DND-41 (cell line): ENCODE results near the gene RNASE8.

Experiments used
- EZH2 ChIP-seq: IDR thresholded peaks from 3 replicates; pipeline ENCODE4 v1.6.1; 2012; ENCODE audit warnings: borderline replicate concordance, low read depth, mild to moderate bottlenecking, moderate library complexity, low read length, inconsistent platforms; ENCODE audit not compliant: severe bottlenecking
- TF ChIP-seq, protein P1 (sequence below): IDR thresholded peaks from 2 replicates; pipeline ENCODE4 v1.5.1; 2012; ENCODE audit warnings: borderline replicate concordance, low read length, moderate library complexity, mild to moderate bottlenecking; ENCODE audit not compliant: poor library complexity, severe bottlenecking; ENCODE audit errors: extremely low read depth

DNA sequence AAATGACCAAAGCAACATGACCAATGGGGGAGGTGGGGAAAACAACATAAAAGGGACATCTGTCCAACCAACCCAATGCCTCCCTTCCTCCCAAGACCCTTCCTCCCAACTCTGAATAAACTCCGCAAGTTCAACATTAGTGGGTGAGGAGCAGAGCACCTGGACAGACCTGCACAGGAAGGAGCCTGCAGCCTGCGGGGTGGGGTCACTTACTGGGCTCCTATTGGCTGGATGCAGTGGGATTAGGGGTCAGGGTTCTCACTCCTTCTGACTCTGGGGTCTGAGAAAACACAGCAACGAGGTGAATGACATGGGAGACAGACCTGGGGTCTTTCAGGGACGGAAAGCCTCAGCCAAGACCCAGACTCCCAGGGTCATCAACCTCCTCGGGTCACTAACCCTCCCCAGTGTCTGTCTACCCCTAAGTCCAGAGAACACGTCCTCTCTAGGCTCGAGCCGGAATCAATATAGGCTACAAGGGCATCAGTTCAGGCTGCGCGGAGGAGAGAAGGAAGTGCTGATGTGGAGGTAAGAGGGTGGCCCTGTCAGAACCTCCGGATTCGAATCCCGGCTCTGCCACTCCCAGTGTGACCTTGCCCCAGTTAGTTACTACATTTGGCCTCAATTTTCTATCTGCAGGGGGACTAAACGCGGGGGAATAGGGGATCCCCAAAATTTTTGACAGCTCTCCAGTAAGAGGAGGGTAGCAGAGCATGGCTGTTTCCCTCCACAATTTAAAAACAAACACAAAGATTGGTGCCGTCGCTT lies 33.6 kb upstream of the RNASE8 start:
- TF ChIP-seq, protein P1, sequence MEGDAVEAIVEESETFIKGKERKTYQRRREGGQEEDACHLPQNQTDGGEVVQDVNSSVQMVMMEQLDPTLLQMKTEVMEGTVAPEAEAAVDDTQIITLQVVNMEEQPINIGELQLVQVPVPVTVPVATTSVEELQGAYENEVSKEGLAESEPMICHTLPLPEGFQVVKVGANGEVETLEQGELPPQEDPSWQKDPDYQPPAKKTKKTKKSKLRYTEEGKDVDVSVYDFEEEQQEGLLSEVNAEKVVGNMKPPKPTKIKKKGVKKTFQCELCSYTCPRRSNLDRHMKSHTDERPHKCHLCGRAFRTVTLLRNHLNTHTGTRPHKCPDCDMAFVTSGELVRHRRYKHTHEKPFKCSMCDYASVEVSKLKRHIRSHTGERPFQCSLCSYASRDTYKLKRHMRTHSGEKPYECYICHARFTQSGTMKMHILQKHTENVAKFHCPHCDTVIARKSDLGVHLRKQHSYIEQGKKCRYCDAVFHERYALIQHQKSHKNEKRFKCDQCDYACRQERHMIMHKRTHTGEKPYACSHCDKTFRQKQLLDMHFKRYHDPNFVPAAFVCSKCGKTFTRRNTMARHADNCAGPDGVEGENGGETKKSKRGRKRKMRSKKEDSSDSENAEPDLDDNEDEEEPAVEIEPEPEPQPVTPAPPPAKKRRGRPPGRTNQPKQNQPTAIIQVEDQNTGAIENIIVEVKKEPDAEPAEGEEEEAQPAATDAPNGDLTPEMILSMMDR, result no peak
- no peak for TF ChIP-seq EZH2
